ENCODE results near the gene FIBP.

The FIBP gene

GRCh38 chr11:65887723-65888162 is 528 bp downstream of the FIBP start:
- peak in 1 of 2 experiments; percentile 20 for DNase-seq

GRCh38 chr11:65886826-65887722 is 1.2 kb downstream of the FIBP start:
- no peak for DNase-seq

- DNase-seq: no peak
Observed at GRCh38 chr11:65885808-65886536, 2.3 kb downstream of the FIBP start.

- DNase-seq: no peak
Observed at GRCh38 chr11:65885231-65885630, 3.0 kb downstream of the FIBP start.

GRCh38 chr11:65884716-65885092 is 3.6 kb downstream of the FIBP start:
- peak; percentile 75 to 76 for DNase-seq

- no peak for DNase-seq
Observed at GRCh38 chr11:65883786-65884715, 4.2 kb downstream of the FIBP start.

- DNase-seq: no peak
Observed at GRCh38 chr11:65883058-65883761, 5.1 kb downstream of the FIBP start.

GRCh38 chr11:65882120-65883057 is 5.9 kb downstream of the FIBP start:
- no peak for DNase-seq

- DNase-seq: no peak
Observed at GRCh38 chr11:65880844-65881421, 7.3 kb downstream of the FIBP start.

GRCh38 chr11:65880027-65880426 is 8.2 kb downstream of the FIBP start:
- no peak for DNase-seq

GRCh38 chr11:65879617-65880016 is 8.7 kb downstream of the FIBP start, which contains the start of gene CTSW:
Gene CTSW, plus strand, starts transcription at chr11:65879837. Its CDS starts 18 bp downstream, at chr11:65879855.
- DNase-seq: no peak

GRCh38 chr11:65873318-65874156 is 14.7 kb downstream of the FIBP start:
- peak; percentile 92 to 95 for DNase-seq

- DNase-seq: no peak
Observed at GRCh38 chr11:65872586-65873317, 15.5 kb downstream of the FIBP start, which contains the start of gene EFEMP2. Gene EFEMP2, minus strand, starts transcription at chr11:65872800. Its CDS starts 446 bp downstream, at chr11:65872354.

- DNase-seq: no peak
Observed at GRCh38 chr11:65871811-65872548, 16.3 kb downstream of the FIBP start.

- no peak for DNase-seq
Observed at GRCh38 chr11:65870706-65871681, 17.3 kb downstream of the FIBP start.

GRCh38 chr11:65870307-65870658 is 18.0 kb downstream of the FIBP start:
- no peak for DNase-seq

Data from activated CD4-positive, alpha-beta T cell treated with anti-CD3 and anti-CD28 coated beads, Interleukin-2, amount 50 U/mL, for 4 hours (primary cell).